OCI-LY3 (cell line): ENCODE measurements around the gene CALR.
"Not testable (repeated sequence)": the region's sequence is repeated elsewhere in the genome, so short reads cannot be mapped to it uniquely, and the experiment has no call there.

Source experiments
- EZH2phosphoT487 ChIP-seq: fragments of 200-600 bp; shearing (Covaris generic); IDR thresholded peaks from 2 replicates; pipeline ENCODE4 v1.6.1; 2018; ENCODE audit warnings: antibody characterized with exemption, mixed run types, low read depth
- TF ChIP-seq, protein P1 (sequence below): fragments of 200-600, 300-600 bp; sonication (generic); IDR thresholded peaks from 2 replicates; pipeline ENCODE4 v1.5.1; 2014; ENCODE audit warnings: antibody characterized with exemption, low read length, low read depth

DNA sequence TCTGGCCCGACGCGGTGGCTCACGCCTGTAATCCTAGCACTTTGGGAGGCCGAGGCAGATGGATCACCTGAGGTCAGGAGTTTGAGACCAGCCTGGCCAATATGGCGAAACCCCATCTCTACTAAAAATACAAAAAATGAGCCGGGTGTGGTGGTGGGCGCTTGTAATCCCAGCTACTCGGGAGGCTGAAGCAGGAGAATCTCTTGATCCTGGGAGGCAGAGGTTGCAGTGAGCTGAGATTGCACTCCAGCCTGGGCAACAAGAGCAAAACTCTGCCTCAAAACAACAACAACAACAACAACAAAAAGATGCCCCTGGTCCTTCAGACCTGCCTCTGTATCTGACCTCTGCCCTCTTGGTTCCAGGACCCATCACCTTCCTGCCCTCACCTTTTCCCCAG lies 17.2 kb downstream of the CALR start:
- TF ChIP-seq, protein P1, sequence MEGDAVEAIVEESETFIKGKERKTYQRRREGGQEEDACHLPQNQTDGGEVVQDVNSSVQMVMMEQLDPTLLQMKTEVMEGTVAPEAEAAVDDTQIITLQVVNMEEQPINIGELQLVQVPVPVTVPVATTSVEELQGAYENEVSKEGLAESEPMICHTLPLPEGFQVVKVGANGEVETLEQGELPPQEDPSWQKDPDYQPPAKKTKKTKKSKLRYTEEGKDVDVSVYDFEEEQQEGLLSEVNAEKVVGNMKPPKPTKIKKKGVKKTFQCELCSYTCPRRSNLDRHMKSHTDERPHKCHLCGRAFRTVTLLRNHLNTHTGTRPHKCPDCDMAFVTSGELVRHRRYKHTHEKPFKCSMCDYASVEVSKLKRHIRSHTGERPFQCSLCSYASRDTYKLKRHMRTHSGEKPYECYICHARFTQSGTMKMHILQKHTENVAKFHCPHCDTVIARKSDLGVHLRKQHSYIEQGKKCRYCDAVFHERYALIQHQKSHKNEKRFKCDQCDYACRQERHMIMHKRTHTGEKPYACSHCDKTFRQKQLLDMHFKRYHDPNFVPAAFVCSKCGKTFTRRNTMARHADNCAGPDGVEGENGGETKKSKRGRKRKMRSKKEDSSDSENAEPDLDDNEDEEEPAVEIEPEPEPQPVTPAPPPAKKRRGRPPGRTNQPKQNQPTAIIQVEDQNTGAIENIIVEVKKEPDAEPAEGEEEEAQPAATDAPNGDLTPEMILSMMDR = not testable (repeated sequence)
- not testable (repeated sequence) for TF ChIP-seq EZH2phosphoT487
